ENCODE data around the gene PIBF1. TPM values are rescaled to one million over a fixed set of nuclear protein-coding genes. Genes with fewer than 3 reads are reported as not detected.

Gene PIBF1
- total and polyA plus RNA-seq, 2 of the 4 experiments (the other 2 are of a cell fraction): 5.1 to 13.3 TPM

- H3K23ac ChIP-seq (ENCODE audit: low read depth, low read length): no peak overlapping the region
- H3K9me3 ChIP-seq (ENCODE audit: control insufficient read depth, insufficient read depth, low read length): no peaks in the 10 kb centered on the region
- TF ChIP-seq MXI1 (IDR thresholded peaks at IDR 0.05; ENCODE audit: borderline replicate concordance, low read depth, low read length) (no peak), RFX5 (IDR thresholded peaks at IDR 0.05; ENCODE audit: low read depth, low read length) (no peak), USF2 (IDR thresholded peaks at IDR 0.05; ENCODE audit: low read depth, low read length) (no peak), RAD21 (IDR thresholded peaks at IDR 0.05; ENCODE audit: low read length) (no peak), NFE2L2 (IDR thresholded peaks at IDR 0.05; ENCODE audit: low read depth, low read length) (no peak), RCOR1 (IDR thresholded peaks at IDR 0.05; ENCODE audit: insufficient replicate concordance, low read length) (no peak), CEBPB (IDR thresholded peaks at IDR 0.05; ENCODE audit: low read depth, low read length) (no peak), ELK1 (IDR thresholded peaks at IDR 0.05; ENCODE audit: borderline replicate concordance, low read depth, low read length) (no peak), BHLHE40 (IDR thresholded peaks at IDR 0.05; ENCODE audit: low read depth, low read length) (no peak), MAFK (IDR thresholded peaks at IDR 0.05; ENCODE audit: low read depth, low read length) (no peak), FOS (IDR thresholded peaks at IDR 0.05; ENCODE audit: low read depth, low read length) (no peak), POLR2A (IDR thresholded peaks at IDR 0.05; ENCODE audit: low read depth, low read length) (no peak), CHD1 (IDR thresholded peaks at IDR 0.05; ENCODE audit: low read depth, low read length) (no peak)
- no peaks in the 10 kb centered on the region for H3K27me3 ChIP-seq (ENCODE audit: control insufficient read depth, insufficient read depth, low read length)
- H3K9me1 ChIP-seq (ENCODE audit: insufficient read depth, low read length): no peaks in the 10 kb centered on the region
- no peak overlapping the region for H4K91ac ChIP-seq (ENCODE audit: insufficient read depth, low read depth, low read length)
- H2BK15ac ChIP-seq (ENCODE audit: low read depth, low read length): no peak overlapping the region
- H3K4me3 ChIP-seq (ENCODE audit: insufficient read depth, low read depth, low read length): no peak overlapping the region
- no peak overlapping the region for H2AK5ac ChIP-seq (ENCODE audit: low read depth, low read length)
- no peak overlapping the region for H2BK120ac ChIP-seq (ENCODE audit: low read depth, low read length)
- H3K18ac ChIP-seq (ENCODE audit: low read depth, low read length): no peak overlapping the region
- H4K20me1 ChIP-seq (ENCODE audit: insufficient read depth, low read length): no peaks in the 10 kb centered on the region
- BruUV-seq (replicated peaks): no TSS peak
- dilution Hi-C loops (cut with HindIII; ENCODE audit: low sequenced_read_pairs, unreplicated experiment): no loop called here
- H2BK20ac ChIP-seq (ENCODE audit: low read depth, low read length): no peak overlapping the region
- ATAC-seq (ENCODE audit: low read depth): no peak
- H3K9ac ChIP-seq (ENCODE audit: low read depth, low read length): no peak overlapping the region
- DNase-seq: no peak
- H4K5ac ChIP-seq (ENCODE audit: low read depth, low read length): no peak overlapping the region
- H3K4ac ChIP-seq (ENCODE audit: low read depth, low read length): no peak overlapping the region
- H3K4me2 ChIP-seq (ENCODE audit: low read depth, low read length): no peak overlapping the region
- H2AFZ ChIP-seq (replicated peaks; ENCODE audit: low read length, poor library complexity): no peak overlapping the region
- ChIA-PET POLR2A (ENCODE audit: unreplicated experiment) (no interaction called here), CTCF (no interaction called here)
- H3K4me1 ChIP-seq (ENCODE audit: control insufficient read depth, insufficient read depth, low read length): no peaks in the 10 kb centered on the region
- no peaks in the 10 kb centered on the region for H3K79me1 ChIP-seq (ENCODE audit: low read depth in 1 of 2, low read length in 2 of 2)
- H2AK9ac ChIP-seq (replicated peaks; ENCODE audit: low read depth, low read length, poor library complexity): no peak overlapping the region
- WGBS, 2 experiments (ENCODE audit: extremely low coverage in 2 of 2, insufficient read length in 1 of 2): no CpG with 5 or more reads among the region's 4 CpGs
- in situ Hi-C loops (cut with MboI; ENCODE audit: low sequenced_read_pairs): no loop called here
- H3K14ac ChIP-seq (replicated peaks; ENCODE audit: low read depth, low read length): no peak overlapping the region
- intact Hi-C loops (cut with micrococcal nuclease): no loop called here
- H4K8ac ChIP-seq (ENCODE audit: low read depth in 2 of 2, low read length in 2 of 2): no peak overlapping the region
- no peak overlapping the region for H3K27ac ChIP-seq (ENCODE audit: insufficient read depth, low read length)
- H3K56ac ChIP-seq (ENCODE audit: extremely low read depth, insufficient read depth, low read length): no peak overlapping the region
- no peak overlapping the region for H2BK5ac ChIP-seq (ENCODE audit: low read depth, low read length, poor library complexity, severe bottlenecking)
- H3K36me3 ChIP-seq (ENCODE audit: control insufficient read depth, insufficient read depth, low read length): peaks cover 11% of the 10 kb centered on the region
Measured at GRCh38 chr13:72908416-72908815, 126.5 kb downstream of the PIBF1 start.

Measured in IMR-90 (cell line).